ENCODE data around the gene ZNF432.
A peak's percentile ranks its signal among the peaks of the same experiment; 100 is the strongest.

Gene ZNF432

DNA sequence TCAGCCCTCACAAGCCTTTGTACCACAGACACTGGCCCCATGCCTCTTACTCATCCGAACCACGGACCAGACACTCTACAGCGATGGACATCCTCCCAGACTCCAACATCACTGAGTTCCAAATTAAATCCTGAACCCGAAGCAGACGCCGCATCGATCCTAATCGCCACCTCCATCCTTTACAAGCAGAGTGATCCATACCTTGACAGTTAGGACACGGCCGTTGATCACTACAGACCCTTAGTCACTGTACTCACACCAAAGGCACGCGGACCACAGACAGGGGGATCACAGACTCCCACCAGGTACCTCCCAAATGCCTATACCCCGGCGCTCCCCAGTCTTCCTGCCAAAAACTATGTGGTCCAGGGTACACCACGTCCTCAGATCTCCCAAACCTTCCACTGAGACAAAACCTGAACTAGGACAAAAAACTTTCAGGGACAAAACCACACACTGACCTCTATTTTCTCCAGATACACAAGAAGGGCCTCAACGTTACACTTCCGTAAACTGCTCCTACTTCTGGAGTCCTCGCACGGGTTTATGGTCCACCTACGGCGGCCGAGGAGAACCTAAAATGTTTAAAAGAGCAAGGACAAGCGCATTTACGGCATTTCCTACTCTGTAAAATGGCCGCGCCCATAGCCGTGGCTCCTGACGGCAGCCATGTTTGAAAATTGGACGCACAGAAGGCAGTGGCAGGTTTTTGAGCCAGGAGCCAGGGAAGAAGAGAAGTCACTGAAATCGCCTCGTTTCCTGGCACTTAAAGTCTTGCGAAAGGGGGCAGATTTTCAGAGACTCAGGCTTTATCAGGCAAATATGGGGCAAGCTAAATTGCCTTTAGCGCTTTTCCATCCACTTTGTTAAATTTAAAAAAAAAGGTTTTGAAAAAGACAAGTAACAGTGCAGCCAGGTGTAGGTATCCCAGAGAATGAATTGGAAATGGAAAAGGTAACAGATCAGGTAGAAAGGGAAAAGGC lies 62.0 kb downstream of the ZNF432 start, which contains the start of gene ZNF350:
TSS of gene ZNF350 (minus strand) at position 532 of the 983 bp plus-strand sequence. CDS start 12,480 bp downstream, outside the sequence.
- TF ChIP-seq, protein P1, sequence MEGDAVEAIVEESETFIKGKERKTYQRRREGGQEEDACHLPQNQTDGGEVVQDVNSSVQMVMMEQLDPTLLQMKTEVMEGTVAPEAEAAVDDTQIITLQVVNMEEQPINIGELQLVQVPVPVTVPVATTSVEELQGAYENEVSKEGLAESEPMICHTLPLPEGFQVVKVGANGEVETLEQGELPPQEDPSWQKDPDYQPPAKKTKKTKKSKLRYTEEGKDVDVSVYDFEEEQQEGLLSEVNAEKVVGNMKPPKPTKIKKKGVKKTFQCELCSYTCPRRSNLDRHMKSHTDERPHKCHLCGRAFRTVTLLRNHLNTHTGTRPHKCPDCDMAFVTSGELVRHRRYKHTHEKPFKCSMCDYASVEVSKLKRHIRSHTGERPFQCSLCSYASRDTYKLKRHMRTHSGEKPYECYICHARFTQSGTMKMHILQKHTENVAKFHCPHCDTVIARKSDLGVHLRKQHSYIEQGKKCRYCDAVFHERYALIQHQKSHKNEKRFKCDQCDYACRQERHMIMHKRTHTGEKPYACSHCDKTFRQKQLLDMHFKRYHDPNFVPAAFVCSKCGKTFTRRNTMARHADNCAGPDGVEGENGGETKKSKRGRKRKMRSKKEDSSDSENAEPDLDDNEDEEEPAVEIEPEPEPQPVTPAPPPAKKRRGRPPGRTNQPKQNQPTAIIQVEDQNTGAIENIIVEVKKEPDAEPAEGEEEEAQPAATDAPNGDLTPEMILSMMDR (IDR thresholded peaks at IDR 0.05; ENCODE audit: low read depth, low read length): no peak
- peak within 1 kb of the TSS; percentile 95 for H3K4me3 ChIP-seq (ENCODE audit: low read depth, low read length)

DNA sequence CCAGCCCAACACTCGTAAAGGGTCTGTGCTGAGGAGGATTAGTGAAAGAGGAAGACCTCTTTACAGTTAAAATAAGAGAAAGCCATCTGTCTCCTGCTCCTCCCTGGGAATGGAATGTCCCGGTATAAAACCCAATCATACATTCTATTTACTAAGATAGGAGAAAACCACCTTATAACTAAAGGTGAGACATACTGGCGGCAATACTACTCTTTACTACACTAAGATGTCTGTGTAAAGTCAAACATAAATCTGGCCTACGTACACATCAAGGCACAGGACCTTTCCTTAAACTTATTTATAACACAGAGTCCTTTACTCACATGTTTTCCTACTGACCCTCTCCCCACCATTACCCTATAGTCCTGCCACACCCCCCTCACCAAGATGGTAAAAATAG lies 65.3 kb downstream of the ZNF432 start:
- no peak overlapping the region for H3K4me3 ChIP-seq (ENCODE audit: low read depth, low read length)

More for the DNA sequence above, 65.3 kb downstream of the ZNF432 start:
- TF ChIP-seq, protein P1 (IDR thresholded peaks at IDR 0.05; ENCODE audit: low read depth, low read length): no peak
